SK-N-SH (cell line): ENCODE results near the gene UBAP2L. TPM values are rescaled to one million over a fixed set of nuclear protein-coding genes. Genes with fewer than 3 reads are reported as not detected.

Source experiments
- CTCF ChIA-PET: fragments of 300-600, 350-600 bp; formaldehyde crosslinking; extraction: SDS; loops from one replicate; lab custom pipeline; 2021; lab: Yijun Ruan, JAX
- POLR2A ChIA-PET: fragments of 350-600 bp; sonication (Branson Sonifier 250); formaldehyde crosslinking; extraction: SDS; loops from one replicate; lab custom pipeline; 2020; ENCODE audit warnings: antibody characterized with exemption, inconsistent platforms; lab: Yijun Ruan, JAX
- DNase-seq: peaks from one replicate; pipeline ENCODE4 v3.0.0; 2012
- H2AFZ ChIP-seq: fragments of 200-600 bp; sonication (generic); 2 replicates; pipeline ENCODE4 v1.8.1; 2016; ENCODE audit warnings: antibody characterized with exemption, mild to moderate bottlenecking, low read depth
- H3F3A ChIP-seq: fragments of 200-600 bp; sonication (generic); replicated peaks from 2 replicates; pipeline ENCODE3; 2016; ENCODE audit warnings: antibody characterized with exemption, mild to moderate bottlenecking; ENCODE audit not compliant: insufficient read depth
- H3K27ac ChIP-seq, 2 experiments: fragments of 200-500 bp in 1 of 2; fragments of 200-600 bp in 1 of 2; sonication (Bioruptor generic) in 1 of 2; sonication (generic), shearing (Covaris generic) in 1 of 2; 2 replicates each; pipeline versions ENCODE4 v1.5.1 to v1.6.1; 2014 to 2016; ENCODE audit warnings: low read depth in 2 of 2, inconsistent platforms in 1 of 2, low read length in 1 of 2, mild to moderate bottlenecking in 1 of 2, mixed read lengths in 1 of 2
- H3K27me3 ChIP-seq: fragments of 200-600 bp; sonication (generic), shearing (Covaris generic); 2 replicates; pipeline ENCODE4 v1.6.1; 2016; ENCODE audit warnings: mixed run types; ENCODE audit not compliant: insufficient read depth
- H3K36me3 ChIP-seq, 2 experiments: fragments of 200-500 bp in 1 of 2; fragments of 200-600 bp in 1 of 2; sonication (Bioruptor generic) in 1 of 2; sonication (generic) in 1 of 2; replicated peaks in 1 of 2; 2 replicates each; pipeline versions ENCODE3 to v1.5.1; 2014 to 2016; ENCODE audit warnings: low read length in 1 of 2, mild to moderate bottlenecking in 1 of 2; ENCODE audit not compliant: insufficient read depth in 2 of 2, control insufficient read depth in 1 of 2
- H3K4me1 ChIP-seq, 2 experiments: fragments of 200-500 bp in 1 of 2; fragments of 200-600 bp in 1 of 2; sonication (Bioruptor generic) in 1 of 2; sonication (generic), shearing (Covaris generic) in 1 of 2; 2 replicates each; pipeline versions ENCODE4 v1.5.1 to v1.6.1; 2014 to 2016; ENCODE audit warnings: low read depth in 1 of 2, low read length in 1 of 2, mixed run types in 1 of 2; ENCODE audit not compliant: insufficient read depth in 2 of 2, control insufficient read depth in 1 of 2
- H3K4me2 ChIP-seq: fragments of 200-600 bp; sonication (generic), shearing (Covaris generic); 2 replicates; pipeline ENCODE4 v1.6.1; 2017; ENCODE audit warnings: mixed run types
- H3K4me3 ChIP-seq, 2 experiments: fragments of 200-500 bp in 1 of 2; fragments of 200-600 bp in 1 of 2; sonication (Bioruptor generic) in 1 of 2; sonication (generic), shearing (Covaris generic) in 1 of 2; 2 replicates each; pipeline versions ENCODE4 v1.5.1 to v1.8.1; 2014 to 2016; ENCODE audit warnings: low read depth in 2 of 2, inconsistent platforms in 1 of 2, low read length in 1 of 2, mild to moderate bottlenecking in 1 of 2, mixed read lengths in 1 of 2, moderate library complexity in 1 of 2
- H3K79me2 ChIP-seq: fragments of 200-600 bp; sonication (generic); 2 replicates; pipeline ENCODE4 v1.8.1; 2017; ENCODE audit warnings: mild to moderate bottlenecking; ENCODE audit not compliant: insufficient read depth
- H3K9ac ChIP-seq: fragments of 200-600 bp; sonication (generic); 2 replicates; pipeline ENCODE4 v1.6.1; 2017; ENCODE audit warnings: mixed run types
- H3K9me2 ChIP-seq: fragments of 200-600 bp; sonication (generic); 2 replicates; pipeline ENCODE4 v1.6.1; 2017; ENCODE audit warnings: mixed run types
- H3K9me3 ChIP-seq: fragments of 200-600 bp; sonication (generic); 2 replicates; pipeline ENCODE4 v1.6.1; 2017; ENCODE audit warnings: mixed run types, mild to moderate bottlenecking, moderate library complexity
- H4K20me1 ChIP-seq: fragments of 200-600 bp; sonication (generic); 2 replicates; pipeline ENCODE4 v1.6.1; 2017; ENCODE audit warnings: mild to moderate bottlenecking, mixed run types; ENCODE audit not compliant: insufficient read depth
- CHD2 ChIP-seq: fragments of 150-350 bp; IDR thresholded peaks from 2 replicates; pipeline ENCODE4 v1.6.1; 2018; ENCODE audit warnings: low read length; ENCODE audit not compliant: partially characterized antibody
- ELF1 ChIP-seq: IDR thresholded peaks from 2 replicates; pipeline ENCODE4 v1.4.0; 2012
- EP300 ChIP-seq, 2 experiments: IDR thresholded peaks; 2 replicates each; pipeline versions ENCODE4 v1.4.0 to v1.6.1; 2012; ENCODE audit warnings: borderline replicate concordance in 1 of 2, low read depth in 1 of 2, low read length in 1 of 2
- EZH2phosphoT487 ChIP-seq: fragments of 200-600 bp; sonication (generic); IDR thresholded peaks from 2 replicates; pipeline ENCODE4 v1.6.1; 2017; ENCODE audit warnings: low read depth, mixed run types, mild to moderate bottlenecking, antibody characterized with exemption, moderate library complexity, borderline replicate concordance
- FOSL2 ChIP-seq: IDR thresholded peaks from 2 replicates; pipeline ENCODE4 v1.4.0; 2012; ENCODE audit warnings: low read depth, mild to moderate bottlenecking, moderate library complexity, borderline replicate concordance
- IRF3 ChIP-seq: fragments of 150-350 bp; IDR thresholded peaks from 2 replicates; pipeline ENCODE4 v1.6.1; 2016; ENCODE audit warnings: mild to moderate bottlenecking, low read depth, low read length
- NFIC ChIP-seq: IDR thresholded peaks from 2 replicates; pipeline ENCODE4 v1.4.0; 2012; ENCODE audit warnings: borderline replicate concordance
- POLR2AphosphoS5 ChIP-seq: IDR thresholded peaks from 2 replicates; pipeline ENCODE4 v1.6.1; 2012; ENCODE audit warnings: low read depth, low read length
- RCOR1 ChIP-seq: fragments of 150-350 bp; IDR thresholded peaks from 2 replicates; pipeline ENCODE4 v1.6.1; 2017; ENCODE audit warnings: antibody characterized with exemption, low read length
- RFX5 ChIP-seq: IDR thresholded peaks from 2 replicates; pipeline ENCODE4 v1.6.1; 2012; ENCODE audit warnings: mild to moderate bottlenecking, improper control_type of control experiment, low read length
- SMC3 ChIP-seq: IDR thresholded peaks from 2 replicates; pipeline ENCODE4 v1.6.1; 2012; ENCODE audit warnings: low read depth, low read length, improper control_type of control experiment
- YY1 ChIP-seq: IDR thresholded peaks from 2 replicates; pipeline ENCODE4 v1.4.0; 2012; ENCODE audit warnings: low read depth, mild to moderate bottlenecking
- WGBS: methylation state at CpG from one replicate; pipeline ENCODE4 v1.1.6; 2017; ENCODE audit warnings: low lambda C conversion rate; 5-methylcytosine and 5-hydroxymethylcytosine counted together
- polyA plus RNA-seq, 3 experiments: library from polyadenylated mRNA; depleted of rRNA; stranded (reverse); fragments of >200 nt; gene quantifications; 2 replicates each; pipeline ENCODE4 v1.2.3, GENCODE V29; 2012
- TF ChIP-seq, protein P1 (sequence below): IDR thresholded peaks from 2 replicates; pipeline ENCODE4 v1.4.0; 2012; ENCODE audit warnings: low read depth, borderline replicate concordance
- TF ChIP-seq, protein P2 (sequence below): fragments of 150-350 bp; IDR thresholded peaks from 2 replicates; pipeline ENCODE4 v1.6.1; 2017; ENCODE audit warnings: antibody characterized with exemption, low read length, low read depth, borderline replicate concordance
- TF ChIP-seq, protein P3 (sequence below): IDR thresholded peaks from 2 replicates; pipeline ENCODE4 v1.4.0; 2012; ENCODE audit warnings: low read depth, borderline replicate concordance

UBAP2L gene
- polyA plus RNA-seq, 1 of the 3 experiments (the other 2 are of a cell fraction): 161 TPM

DNA sequence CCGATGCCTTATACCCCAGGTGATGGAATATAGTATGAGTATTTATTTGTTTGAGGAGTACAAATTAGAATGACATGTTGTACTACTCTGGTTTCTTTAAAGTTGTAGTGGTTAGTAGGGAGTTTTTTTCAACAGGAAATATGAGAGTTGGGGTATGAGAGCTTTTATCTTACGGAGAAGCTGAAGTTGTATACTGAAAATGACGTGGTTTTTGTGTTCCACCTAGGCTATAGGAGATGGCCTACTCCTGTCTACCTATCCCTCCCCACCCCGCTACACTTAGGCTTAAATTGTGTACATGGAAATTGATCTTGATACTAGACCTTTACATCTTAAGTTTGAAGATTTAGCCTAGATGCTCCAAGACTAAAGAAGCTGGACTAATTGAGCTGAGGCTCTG is 44.8 kb downstream of the UBAP2L start:
- Histone ChIP-seq H3F3A (peaks cover 27% of the 10 kb centered on the region), H3K36me3 (peaks cover 76 to 87% of the 10 kb centered on the region in 2 experiments), H3K4me1 (peaks cover 5 to 9% of the 10 kb centered on the region in 2 experiments; a peak in 1 of 4 replicates), H3K9ac (no peak overlapping the region), H3K4me3 (no peak overlapping the region), H2AFZ (no peak overlapping the region), H3K79me2 (peaks cover 4% of the 10 kb centered on the region; the same call in 1 of the 2 replicates), H3K27ac (no peak overlapping the region), H3K27me3 (no peaks in the 10 kb centered on the region), H3K9me2 (no peaks in the 10 kb centered on the region), H3K9me3 (no peaks in the 10 kb centered on the region), H3K4me2 (no peak overlapping the region), H4K20me1 (peaks cover 6% of the 10 kb centered on the region)
- ChIA-PET CTCF (interaction anchor here (0.6 to 3.8 kb wide), 4 partner anchors 10 to 66 kb away, joined by 3 to 22 read pairs (median 4); no protein-coding TSS in a partner anchor), POLR2A (no interaction called here)
- 56% methylated on average over 4 of the region's 4 CpGs for WGBS
- DNase-seq: no peak
- TF ChIP-seq, protein P1, sequence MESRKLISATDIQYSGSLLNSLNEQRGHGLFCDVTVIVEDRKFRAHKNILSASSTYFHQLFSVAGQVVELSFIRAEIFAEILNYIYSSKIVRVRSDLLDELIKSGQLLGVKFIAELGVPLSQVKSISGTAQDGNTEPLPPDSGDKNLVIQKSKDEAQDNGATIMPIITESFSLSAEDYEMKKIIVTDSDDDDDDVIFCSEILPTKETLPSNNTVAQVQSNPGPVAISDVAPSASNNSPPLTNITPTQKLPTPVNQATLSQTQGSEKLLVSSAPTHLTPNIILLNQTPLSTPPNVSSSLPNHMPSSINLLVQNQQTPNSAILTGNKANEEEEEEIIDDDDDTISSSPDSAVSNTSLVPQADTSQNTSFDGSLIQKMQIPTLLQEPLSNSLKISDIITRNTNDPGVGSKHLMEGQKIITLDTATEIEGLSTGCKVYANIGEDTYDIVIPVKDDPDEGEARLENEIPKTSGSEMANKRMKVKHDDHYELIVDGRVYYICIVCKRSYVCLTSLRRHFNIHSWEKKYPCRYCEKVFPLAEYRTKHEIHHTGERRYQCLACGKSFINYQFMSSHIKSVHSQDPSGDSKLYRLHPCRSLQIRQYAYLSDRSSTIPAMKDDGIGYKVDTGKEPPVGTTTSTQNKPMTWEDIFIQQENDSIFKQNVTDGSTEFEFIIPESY: no peak
- TF ChIP-seq CHD2 (no peak), EZH2phosphoT487 (no peak), FOSL2 (no peak), IRF3 (no peak), YY1 (no peak), POLR2AphosphoS5 (no peak), RCOR1 (no peak), EP300 (IDR thresholded peaks at IDR 0.05; ENCODE audit: borderline replicate concordance in 1 of 2, low read depth in 1 of 2, low read length in 1 of 2) (no peak), RFX5 (no peak), ELF1 (no peak), SMC3 (no peak), NFIC (no peak)
- TF ChIP-seq, protein P2, sequence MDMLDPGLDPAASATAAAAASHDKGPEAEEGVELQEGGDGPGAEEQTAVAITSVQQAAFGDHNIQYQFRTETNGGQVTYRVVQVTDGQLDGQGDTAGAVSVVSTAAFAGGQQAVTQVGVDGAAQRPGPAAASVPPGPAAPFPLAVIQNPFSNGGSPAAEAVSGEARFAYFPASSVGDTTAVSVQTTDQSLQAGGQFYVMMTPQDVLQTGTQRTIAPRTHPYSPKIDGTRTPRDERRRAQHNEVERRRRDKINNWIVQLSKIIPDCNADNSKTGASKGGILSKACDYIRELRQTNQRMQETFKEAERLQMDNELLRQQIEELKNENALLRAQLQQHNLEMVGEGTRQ: no peak
- TF ChIP-seq, protein P3, sequence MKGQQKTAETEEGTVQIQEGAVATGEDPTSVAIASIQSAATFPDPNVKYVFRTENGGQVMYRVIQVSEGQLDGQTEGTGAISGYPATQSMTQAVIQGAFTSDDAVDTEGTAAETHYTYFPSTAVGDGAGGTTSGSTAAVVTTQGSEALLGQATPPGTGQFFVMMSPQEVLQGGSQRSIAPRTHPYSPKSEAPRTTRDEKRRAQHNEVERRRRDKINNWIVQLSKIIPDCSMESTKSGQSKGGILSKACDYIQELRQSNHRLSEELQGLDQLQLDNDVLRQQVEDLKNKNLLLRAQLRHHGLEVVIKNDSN: no peak
